Measurements from ENCODE around the gene TMEM233.

DNA sequence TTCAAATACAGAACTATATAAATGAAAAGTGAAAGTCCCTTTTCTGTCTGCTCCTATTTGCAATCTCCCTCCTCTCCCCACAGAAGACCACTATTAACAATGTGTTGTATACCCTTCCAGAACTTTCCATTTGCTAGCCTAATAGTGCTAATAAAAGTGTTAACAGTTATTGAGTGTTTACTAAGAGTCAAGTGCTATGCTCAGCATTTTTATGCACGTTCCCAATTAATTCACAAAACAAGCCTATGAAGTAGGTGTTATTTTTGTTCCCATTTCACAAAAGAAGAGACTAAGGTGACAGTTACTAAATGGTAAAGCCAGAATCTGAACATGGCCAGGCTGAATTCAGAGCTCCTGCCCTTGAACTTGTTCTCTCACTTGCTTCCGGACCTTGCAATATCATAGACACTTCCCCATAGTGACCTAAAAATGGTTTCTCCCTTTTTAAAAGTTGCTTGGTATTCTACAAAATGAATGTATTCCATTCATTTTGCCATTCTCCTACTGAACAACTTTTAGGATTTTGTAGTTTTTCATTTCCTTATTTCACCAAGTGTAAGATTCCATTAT is 72.7 kb downstream of the TMEM233 start:
- no peak for TF ChIP-seq EP300 (IDR thresholded peaks at IDR 0.05)
- TF ChIP-seq POLR2AphosphoS5 (IDR thresholded peaks at IDR 0.05): no peak
